ENCODE results near the gene LNX2. TPM values are rescaled to one million over a fixed set of nuclear protein-coding genes. Genes with fewer than 3 reads are reported as not detected.

Gene LNX2
- total and polyA plus RNA-seq, 12 donors: 2.9 to 26.5 (median 16.6) TPM

GRCh38 chr13:27627380-27627779 is 7.1 kb upstream of the LNX2 start:
- H3K36me3 ChIP-seq (replicated peaks in 1 of 2): no peaks in the 10 kb centered on the region
- H3K4me3 ChIP-seq: no peak overlapping the region
- H3K27ac ChIP-seq: no peak overlapping the region
- no peaks in the 10 kb centered on the region for H3K27me3 ChIP-seq
- DNase-seq: no peak
- H3K9me3 ChIP-seq (replicated peaks in 1 of 3): no peaks in the 10 kb centered on the region
- 82 to 96% (median 90%) methylated on average over 3 of the region's 3 CpGs for WGBS, 4 donors
- intact Hi-C loops (cut with DNase I): no loop called here
- H3K4me1 ChIP-seq (replicated peaks in 1 of 2): peaks cover 6 to 36% of the 10 kb centered on the region in 2 donors
- TF ChIP-seq POLR2A (IDR thresholded peaks at IDR 0.05): no peak
- no peak for TF ChIP-seq CTCF (IDR thresholded peaks at IDR 0.05)

- Histone ChIP-seq H3K36me3 (replicated peaks in 1 of 2) (no peaks in the 10 kb centered on the region), H3K9me3 (replicated peaks in 1 of 3) (no peaks in the 10 kb centered on the region), H3K27me3 (no peaks in the 10 kb centered on the region), H3K27ac (no peak overlapping the region), H3K4me1 (replicated peaks in 1 of 2) (peaks cover 6 to 39% of the 10 kb centered on the region in 2 donors), H3K4me3 (no peak overlapping the region)
- 82 to 91% (median 85%) methylated on average over 2 of the region's 2 CpGs for WGBS, 4 donors
- TF ChIP-seq POLR2A (IDR thresholded peaks at IDR 0.05) (no peak), CTCF (IDR thresholded peaks at IDR 0.05) (no peak)
- no peak for DNase-seq
- intact Hi-C loops (cut with DNase I): no loop called here
Measured at GRCh38 chr13:27625839-27626238, 5.5 kb upstream of the LNX2 start.

GRCh38 chr13:27624071-27624470 is 3.7 kb upstream of the LNX2 start:
- Histone ChIP-seq H3K4me3 (no peak overlapping the region), H3K9me3 (replicated peaks in 1 of 3) (no peaks in the 10 kb centered on the region), H3K36me3 (replicated peaks in 1 of 2) (no peaks in the 10 kb centered on the region), H3K27ac (peak overlapping the region in 1 of 5 donors; percentile 10), H3K4me1 (replicated peaks in 1 of 2) (peaks cover 7 to 31% of the 10 kb centered on the region in 2 donors), H3K27me3 (no peaks in the 10 kb centered on the region)
- intact Hi-C loops (cut with DNase I): no loop called here
- WGBS, 4 donors: 88 to 95% (median 90%) methylated on average over 3 of the region's 3 CpGs
- TF ChIP-seq CTCF (IDR thresholded peaks at IDR 0.05) (no peak), POLR2A (IDR thresholded peaks at IDR 0.05) (no peak)
- no peak for DNase-seq

GRCh38 chr13:27622881-27623280 is 2.6 kb upstream of the LNX2 start:
- Histone ChIP-seq H3K36me3 (replicated peaks in 1 of 2) (no peaks in the 10 kb centered on the region), H3K27ac (no peak overlapping the region), H3K27me3 (no peaks in the 10 kb centered on the region), H3K4me3 (peak overlapping the region in 1 of 4 donors; percentile 76), H3K9me3 (replicated peaks in 1 of 3) (no peaks in the 10 kb centered on the region), H3K4me1 (replicated peaks in 1 of 2) (peaks cover 13 to 39% of the 10 kb centered on the region in 2 donors)
- TF ChIP-seq POLR2A (IDR thresholded peaks at IDR 0.05) (no peak), CTCF (IDR thresholded peaks at IDR 0.05) (no peak)
- 80 to 88% (median 87%) methylated on average over 7 of the region's 7 CpGs for WGBS, 4 donors
- intact Hi-C loops (cut with DNase I): no loop called here
- DNase-seq: no peak

Data from adrenal gland (tissue), 12 donors.